CD14-positive monocyte (primary cell): ENCODE data around the gene TMED10. TPM values are rescaled to one million over a fixed set of nuclear protein-coding genes. Genes with fewer than 3 reads are reported as not detected.

ENCODE experiments used
- DNase-seq, 3 donors: peaks; one replicate each; pipeline ENCODE4 v3.0.0-alpha.2; 2011 to 2022
- H2AFZ ChIP-seq: 2 replicates; pipeline ENCODE4 v1.6.0; 2012; ENCODE audit warnings: mild to moderate bottlenecking, low read depth, low read length, inconsistent platforms; ENCODE audit not compliant: insufficient read depth, poor library complexity, severe bottlenecking
- H3K27ac ChIP-seq, 2 donors: 1 replicate in 1 of 2; 2 replicates in 1 of 2; pipeline ENCODE4 v1.5.1; 2012 to 2013; ENCODE audit warnings: low read length in 2 of 2, control low read depth in 1 of 2, inconsistent platforms in 1 of 2, low read depth in 1 of 2, mild to moderate bottlenecking in 1 of 2
- H3K27me3 ChIP-seq, 2 donors: one replicate each; pipeline versions ENCODE4 v1.6.0 to v1.6.1; 2011 to 2013; ENCODE audit warnings: low read length in 2 of 2; ENCODE audit not compliant: control insufficient read depth in 2 of 2, insufficient read depth in 2 of 2
- H3K36me3 ChIP-seq, 2 donors: replicated peaks in 1 of 2; 1 replicate in 1 of 2; 2 replicates in 1 of 2; pipeline versions ENCODE4 v1.5.1 to v1.6.1; 2012 to 2013; ENCODE audit warnings: low read length in 2 of 2, control low read depth in 1 of 2, inconsistent platforms in 1 of 2, mild to moderate bottlenecking in 1 of 2; ENCODE audit not compliant: insufficient read depth in 2 of 2, control insufficient read depth in 1 of 2
- H3K4me1 ChIP-seq, 2 donors: 1 replicate in 1 of 2; 2 replicates in 1 of 2; pipeline versions ENCODE4 v1.5.1 to v1.6.1; 2012 to 2013; ENCODE audit warnings: low read length in 2 of 2, control low read depth in 1 of 2, inconsistent platforms in 1 of 2, mild to moderate bottlenecking in 1 of 2, moderate library complexity in 1 of 2; ENCODE audit not compliant: insufficient read depth in 2 of 2, control insufficient read depth in 1 of 2
- H3K4me2 ChIP-seq: replicated peaks from 2 replicates; pipeline ENCODE3; 2012; ENCODE audit warnings: low read length, moderate library complexity, mild to moderate bottlenecking; ENCODE audit not compliant: poor library complexity, severe bottlenecking; ENCODE audit errors: extremely low read depth
- H3K4me3 ChIP-seq, 3 experiments: fragments of 200-600 bp in 1 of 3; sonication (generic) in 1 of 3; replicated peaks in 1 of 3; 1 replicate in 2 of 3; 2 replicates in 1 of 3; pipeline ENCODE4 v1.5.1; 2011 to 2013; ENCODE audit warnings: low read length in 3 of 3, mild to moderate bottlenecking in 3 of 3, control low read depth in 2 of 3, low read depth in 2 of 3, inconsistent platforms in 1 of 3, moderate library complexity in 1 of 3
- H3K79me2 ChIP-seq: 2 replicates; pipeline ENCODE4 v1.6.0; 2012; ENCODE audit warnings: mild to moderate bottlenecking, control low read depth, inconsistent platforms, low read length, moderate library complexity; ENCODE audit not compliant: insufficient read depth
- H3K9ac ChIP-seq: 2 replicates; pipeline ENCODE4 v1.6.0; 2017; ENCODE audit warnings: low read length, mild to moderate bottlenecking; ENCODE audit not compliant: insufficient read depth, poor library complexity, severe bottlenecking
- H3K9me3 ChIP-seq, 2 donors: replicated peaks in 1 of 2; 1 replicate in 1 of 2; 2 replicates in 1 of 2; pipeline versions ENCODE4 v1.5.1 to v1.6.1; 2012 to 2013; ENCODE audit warnings: low read length in 2 of 2, control low read depth in 1 of 2; ENCODE audit not compliant: control insufficient read depth in 1 of 2, insufficient read depth in 1 of 2
- H4K20me1 ChIP-seq: 2 replicates; pipeline ENCODE4 v1.6.0; 2012; ENCODE audit warnings: mild to moderate bottlenecking, low read length, control low read depth, moderate library complexity; ENCODE audit not compliant: insufficient read depth
- H3K27ac Mint-ChIP-seq, 7 donors: one replicate each; pipeline ENCODE4 v1.8.0; 2020; ENCODE audit warnings: mild to moderate bottlenecking in 7 of 7, mixed read lengths in 7 of 7, moderate library complexity in 6 of 7, inconsistent platforms in 2 of 7
- H3K27me3 Mint-ChIP-seq, 3 donors: one replicate each; pipeline ENCODE4 v1.8.0; 2021 to 2022; ENCODE audit warnings: low read depth in 3 of 3, mild to moderate bottlenecking in 3 of 3, mixed read lengths in 3 of 3, moderate library complexity in 3 of 3, inconsistent platforms in 1 of 3
- H3K36me3 Mint-ChIP-seq, 2 donors: one replicate each; pipeline ENCODE4 v1.8.0; 2020; ENCODE audit warnings: mixed read lengths in 2 of 2, inconsistent platforms in 1 of 2, mild to moderate bottlenecking in 1 of 2
- H3K4me1 Mint-ChIP-seq: one replicate; pipeline ENCODE4 v1.8.0; 2020; ENCODE audit warnings: mild to moderate bottlenecking, mixed read lengths
- H3K4me3 Mint-ChIP-seq, 2 donors: one replicate each; pipeline ENCODE4 v1.8.0; 2020; ENCODE audit warnings: mild to moderate bottlenecking in 2 of 2, mixed read lengths in 2 of 2, moderate library complexity in 1 of 2
- H3K9me3 Mint-ChIP-seq, 7 donors: one replicate each; pipeline ENCODE4 v1.8.0; 2020 to 2022; ENCODE audit warnings: mixed read lengths in 7 of 7, mild to moderate bottlenecking in 6 of 7, moderate library complexity in 6 of 7, inconsistent platforms in 2 of 7
- CTCF ChIP-seq: fragments of 200-600 bp; IDR thresholded peaks from one replicate; pipeline ENCODE4 v1.8.0; 2022; ENCODE audit warnings: antibody characterized with exemption, mild to moderate bottlenecking
- WGBS: methylation state at CpG from one replicate; pipeline ENCODE4 v1.1.5; 2013; ENCODE audit warnings: missing lambda C conversion rate; ENCODE audit not compliant: insufficient coverage; 5-methylcytosine and 5-hydroxymethylcytosine counted together
- intact Hi-C, 2 donors: fragments of 100-400 bp; cut with micrococcal nuclease; formaldehyde crosslinking; loops; one replicate each; pipeline versions ENCODE4 v1.15.0 to v1.15.1; 2023
- polyA plus RNA-seq, 3 donors: library from polyadenylated mRNA; depleted of rRNA in 1 of 3; unstranded in 2 of 3; stranded (reverse) in 1 of 3; fragments of 300-500 nt in 2 of 3; fragments of >200 nt in 1 of 3; fragmentation: Illumina TruSeq in 2 of 3; gene quantifications; 1 replicate in 2 of 3; 2 replicates in 1 of 3; pipeline ENCODE4 v1.2.3, GENCODE V29; 2012 to 2021

TMED10 gene
- polyA plus RNA-seq, 3 donors = 98.5 to 243 (median 233) TPM

GRCh38 chr14:75181293-75182062 is 5.1 kb upstream of the TMED10 start:
- peak overlapping the region in 1 of 3 experiments; percentile 28 for H3K4me3 ChIP-seq
- peaks cover 60 to 62% of the 10 kb centered on the region in 2 donors for H3K4me1 ChIP-seq
- peaks cover under 1% of the 10 kb centered on the region for H3K79me2 ChIP-seq
- H3K27ac ChIP-seq = peak overlapping the region in 1 of 2 donors; percentile 61
- peaks cover 0 to 3% of the 10 kb centered on the region in 2 donors for H3K36me3 Mint-ChIP-seq
- H3K27ac Mint-ChIP-seq = peak overlapping the region in 6 of 7 donors; percentile 35 to 92 (median 81)
- H3K9me3 ChIP-seq = no peaks in the 10 kb centered on the region
- DNase-seq = no peak
- no peaks in the 10 kb centered on the region for H3K27me3 ChIP-seq
- no peak overlapping the region for H3K4me2 ChIP-seq
- TF ChIP-seq CTCF = no peak
- no peak overlapping the region for H2AFZ ChIP-seq
- intact Hi-C loops = loop anchor here in 1 of 2 donors (5.0 kb wide), 1 partner anchor 116 kb away; no protein-coding TSS in a partner anchor
- no peak overlapping the region for H3K4me3 Mint-ChIP-seq
- H3K36me3 ChIP-seq = no peaks in the 10 kb centered on the region
- H3K27me3 Mint-ChIP-seq = peaks cover 0 to 8% (median 0%) of the 10 kb centered on the region in 3 donors
- peaks cover 0 to 4% (median 0%) of the 10 kb centered on the region in 7 donors for H3K9me3 Mint-ChIP-seq
- no peaks in the 10 kb centered on the region for H4K20me1 ChIP-seq
- H3K9ac ChIP-seq = no peak overlapping the region
- H3K4me1 Mint-ChIP-seq = peaks cover 57% of the 10 kb centered on the region
- no CpG with 5 or more reads among the region's 1 CpG for WGBS

- peak overlapping the region; percentile 93 for H3K4me2 ChIP-seq
- H3K79me2 ChIP-seq = peaks cover 58% of the 10 kb centered on the region
- intact Hi-C loops = loop anchor here in 1 of 2 donors (5.0 kb wide), 1 partner anchor 122 kb away; no protein-coding TSS in a partner anchor
- H3K27ac ChIP-seq = peak overlapping the region; percentile 95 to 97
- peak overlapping the region; percentile 75 to 92 (median 78) for H3K4me3 ChIP-seq
- Mint-ChIP-seq H3K4me1 (peaks cover 45% of the 10 kb centered on the region), H3K27ac (peak overlapping the region; percentile 96 to 99 (median 99)), H3K36me3 (peaks cover 11 to 13% of the 10 kb centered on the region in 2 donors), H3K4me3 (peak overlapping the region; percentile 91 to 95), H3K9me3 (peaks cover 0 to 2% (median 0%) of the 10 kb centered on the region in 7 donors), H3K27me3 (peaks cover 0 to 3% (median 0%) of the 10 kb centered on the region in 3 donors)
- no peak for DNase-seq
- H3K4me1 ChIP-seq = peaks cover 41 to 57% of the 10 kb centered on the region in 2 donors
- peaks cover 0 to 7% of the 10 kb centered on the region in 2 donors for H3K36me3 ChIP-seq
- H3K27me3 ChIP-seq = no peaks in the 10 kb centered on the region
- H2AFZ ChIP-seq = no peak overlapping the region
- WGBS = 0% methylated on average over 8 of the region's 10 CpGs
- TF ChIP-seq CTCF = no peak
- H3K9ac ChIP-seq = peak overlapping the region; percentile 95
- no peaks in the 10 kb centered on the region for H4K20me1 ChIP-seq
- no peaks in the 10 kb centered on the region for H3K9me3 ChIP-seq
Observed at GRCh38 chr14:75175677-75176141, 703 bp downstream of the TMED10 start.
